ENCODE data around the gene PLCL1.
"Not testable (repeated sequence)": the region's sequence is repeated elsewhere in the genome, so short reads cannot be mapped to it uniquely, and the experiment has no call there.

The PLCL1 gene

DNA sequence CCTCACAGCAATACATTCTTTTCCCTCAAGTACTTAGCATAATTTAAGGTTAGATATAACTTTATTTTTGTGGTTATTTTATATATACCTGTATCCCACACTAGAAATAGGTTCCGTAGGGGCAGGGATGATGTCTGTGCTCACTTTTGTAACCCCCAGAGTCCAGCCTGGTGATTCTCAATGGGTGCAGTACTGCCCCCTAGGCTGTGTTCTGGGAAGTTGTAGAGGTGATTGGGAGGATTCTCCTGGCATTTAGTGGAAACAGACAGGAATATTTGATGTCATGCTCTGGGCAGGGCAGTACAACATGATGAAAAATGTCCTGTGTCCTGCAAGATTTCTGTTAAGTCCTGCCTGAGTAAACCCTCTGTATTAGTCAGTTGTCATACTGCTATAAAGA is 333.3 kb downstream of the PLCL1 start:
- no peak for DNase-seq

DNA sequence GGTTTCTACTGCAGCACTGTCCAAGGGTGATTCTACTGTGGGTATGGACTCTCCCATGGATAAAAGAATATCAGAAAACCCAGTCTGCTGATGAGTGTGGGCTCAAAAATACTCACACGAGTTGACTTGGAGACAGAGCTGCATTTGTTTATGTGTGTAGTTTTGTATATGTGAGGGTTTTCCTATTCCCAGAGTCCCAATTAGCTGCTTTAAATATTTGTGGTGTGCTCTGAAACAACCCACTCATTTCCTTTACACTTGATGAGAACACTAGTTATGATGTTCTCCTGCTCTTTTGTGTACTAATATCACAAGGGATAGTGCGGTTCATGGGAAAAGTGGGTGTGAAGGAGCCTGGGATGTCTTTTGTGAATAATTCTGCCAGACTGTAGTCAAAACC is 337.3 kb downstream of the PLCL1 start:
- no peak for DNase-seq

DNA sequence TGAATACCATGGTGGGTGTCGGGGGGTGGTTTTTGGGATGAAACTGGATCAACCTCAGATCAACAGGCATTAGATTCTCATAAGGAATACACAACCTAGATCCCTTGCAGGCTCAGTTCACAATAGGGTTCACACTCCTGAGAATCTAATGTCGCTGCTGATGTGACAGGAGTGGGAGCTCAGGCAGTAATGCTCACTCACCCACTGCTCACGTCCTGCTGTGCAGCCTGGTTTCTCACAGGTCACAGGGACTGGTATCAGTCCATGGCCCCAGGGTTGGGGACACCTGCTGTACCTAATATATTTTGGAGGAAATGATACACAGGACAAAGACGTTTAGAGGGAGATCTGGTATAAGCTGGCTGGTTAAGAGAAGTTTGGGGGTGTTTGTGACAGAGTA is 338.8 kb downstream of the PLCL1 start:
- no peak for DNase-seq

DNA sequence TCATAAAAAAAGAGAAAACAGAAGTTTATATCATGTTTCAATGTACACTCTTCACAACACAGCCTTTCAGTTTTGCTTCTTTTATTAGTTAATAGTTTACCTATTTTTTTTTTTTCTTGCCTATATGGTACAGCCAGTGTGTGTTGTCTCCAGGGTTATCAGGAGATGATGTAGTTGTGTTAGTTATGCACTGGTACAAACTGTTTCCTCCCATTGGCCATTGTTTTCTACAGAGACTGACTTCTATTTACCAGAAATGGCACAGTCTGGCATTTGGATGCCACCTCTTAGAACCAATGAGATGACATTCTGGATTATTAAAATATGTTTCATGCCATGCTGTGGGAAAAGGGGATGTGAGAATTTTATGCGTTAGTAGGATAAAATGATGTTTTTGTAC is 339.4 kb downstream of the PLCL1 start:
- DNase-seq = no peak

DNA sequence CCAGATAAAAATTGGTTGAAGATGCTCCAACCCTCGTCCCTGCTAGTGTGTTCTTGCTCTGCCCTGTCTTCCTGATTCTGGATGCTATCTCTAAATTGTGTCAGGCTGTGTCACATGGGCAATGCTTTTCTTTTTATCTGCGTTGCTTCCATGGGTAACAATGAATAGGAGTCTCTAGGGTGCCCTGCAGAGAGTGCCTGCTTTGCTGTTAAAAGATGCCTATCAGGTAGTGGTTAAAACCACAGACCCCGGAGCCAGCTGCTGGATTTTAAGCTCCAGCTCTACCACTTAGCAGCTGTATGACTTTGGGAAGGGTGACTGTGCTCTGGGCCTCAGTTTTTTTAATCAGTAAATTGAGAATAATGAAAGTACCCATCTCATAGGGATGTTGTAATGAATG is 340.3 kb downstream of the PLCL1 start:
- DNase-seq = no peak

DNA sequence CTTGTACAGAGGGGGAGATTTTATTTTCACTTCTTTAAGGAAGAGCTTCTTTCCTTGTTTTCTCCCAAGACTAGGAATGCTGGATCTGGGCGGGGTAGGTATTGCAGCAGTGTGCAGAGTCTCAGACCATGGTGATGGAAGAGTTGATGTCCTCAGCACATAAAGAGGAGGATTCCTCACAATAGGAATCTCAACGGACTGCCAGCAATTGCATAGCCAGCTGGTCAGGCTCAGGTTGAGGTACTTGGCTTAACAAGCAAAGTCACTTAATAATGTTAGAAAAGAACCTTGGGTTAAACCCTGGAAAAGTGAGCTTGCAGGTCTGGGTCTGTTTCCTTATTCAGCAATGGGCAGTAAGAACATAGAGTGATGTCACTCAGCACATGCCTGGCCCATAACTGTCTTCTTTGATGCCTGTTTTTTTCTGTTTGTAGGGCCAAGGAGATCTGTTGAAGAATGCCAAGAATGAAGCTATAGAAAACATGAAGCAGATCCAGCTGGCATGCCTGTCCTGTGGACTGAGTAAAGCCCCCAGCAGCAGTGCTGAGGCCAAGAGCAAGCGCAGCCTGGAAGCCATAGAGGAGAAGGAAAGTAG is 342.1 kb downstream of the PLCL1 start:
- no peak for DNase-seq

DNA sequence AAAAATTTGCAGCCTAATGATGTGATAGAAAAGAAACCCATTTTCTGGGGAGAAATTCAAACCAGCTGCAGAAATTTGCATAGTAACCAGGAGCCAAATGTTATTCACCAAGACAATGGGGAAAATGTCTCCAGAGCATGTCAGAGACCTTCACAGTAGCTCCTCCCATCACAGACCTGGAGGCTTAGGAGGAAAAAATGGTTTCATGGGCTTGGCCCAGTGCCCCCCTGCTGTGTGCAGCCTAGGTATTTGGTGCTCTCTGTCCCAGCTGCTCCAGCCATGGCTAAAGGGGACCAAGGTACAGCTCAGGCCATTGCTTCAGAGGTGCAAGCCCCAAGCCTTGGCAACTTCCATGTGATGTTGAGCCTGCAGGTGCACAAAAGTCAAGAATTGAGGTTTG is 352.9 kb downstream of the PLCL1 start:
- no peak for DNase-seq

DNA sequence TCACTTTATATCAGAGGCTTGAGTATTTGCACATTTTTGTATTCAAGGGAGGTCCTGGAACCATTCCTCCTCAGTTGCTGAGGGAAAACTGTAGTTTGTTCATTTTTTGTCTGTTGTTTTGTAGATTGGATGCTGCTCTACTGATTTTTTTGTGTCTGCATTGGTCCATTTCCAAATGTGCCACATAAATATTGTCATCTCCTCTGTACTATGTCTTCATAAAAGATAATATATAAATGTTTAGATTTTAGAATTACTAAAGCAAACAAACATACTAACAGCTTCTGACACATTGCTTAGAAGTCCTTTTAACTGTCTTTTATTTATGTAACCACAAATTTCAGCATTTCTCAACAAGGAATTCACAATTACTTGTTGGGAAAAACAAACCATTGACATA is 356.8 kb downstream of the PLCL1 start:
- DNase-seq = no peak

DNA sequence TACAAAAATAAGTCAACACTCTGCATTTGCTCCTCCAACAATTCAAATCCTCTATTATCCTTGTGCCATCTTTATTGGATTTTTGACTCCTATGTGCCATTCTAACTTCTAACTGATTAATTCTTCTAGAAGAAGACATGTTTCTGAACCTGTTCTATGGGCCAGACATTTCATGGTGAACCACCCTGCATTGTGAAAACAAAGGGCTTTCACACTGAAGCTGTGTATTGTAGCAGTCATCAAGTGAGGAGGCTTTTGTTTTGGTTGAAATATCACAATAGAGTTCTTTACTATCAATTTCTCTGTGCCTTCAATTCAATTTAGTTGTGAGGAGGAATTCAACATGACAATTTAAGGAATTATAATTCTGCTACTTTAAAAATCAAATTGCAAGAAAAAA is 357.9 kb downstream of the PLCL1 start:
- no peak for DNase-seq

DNA sequence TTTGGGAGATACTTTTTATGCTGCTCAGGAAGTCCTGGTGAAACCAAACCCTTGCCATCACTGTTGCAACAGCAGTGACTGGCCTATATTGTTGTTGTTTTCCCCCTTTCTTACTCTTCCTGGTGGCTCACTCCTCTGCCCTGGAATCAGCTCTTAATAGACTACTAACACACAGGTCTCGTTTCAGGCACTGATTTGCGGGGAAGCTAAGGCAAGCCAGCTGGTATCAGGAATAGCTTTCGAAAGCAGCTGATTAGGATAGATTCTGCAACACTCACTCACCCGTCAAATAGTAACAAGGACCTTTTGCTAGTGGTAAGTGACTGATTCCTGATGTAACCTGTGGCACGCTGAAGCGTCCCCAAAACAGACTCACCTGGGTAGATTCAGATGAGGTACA is 360.4 kb downstream of the PLCL1 start:
- DNase-seq = no peak

DNA sequence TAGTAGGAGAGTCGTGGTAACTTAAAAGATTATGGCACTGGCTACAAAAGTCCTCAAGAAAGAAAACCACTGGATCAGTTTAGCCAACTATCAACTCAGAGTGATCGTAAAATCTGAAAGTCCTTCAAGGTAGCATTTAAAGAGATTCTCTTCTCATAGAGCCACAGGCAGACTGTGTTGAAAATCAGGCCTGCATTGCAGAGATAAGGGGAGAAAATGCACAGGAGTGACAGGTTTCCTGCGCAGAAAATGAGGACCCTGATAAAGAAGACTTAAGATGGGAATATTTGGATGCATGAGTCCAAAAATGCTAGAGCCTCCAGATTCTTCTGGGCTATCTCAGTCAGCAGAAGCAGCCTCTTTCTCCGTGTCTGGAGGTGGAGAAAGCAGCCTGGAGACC is 360.9 kb downstream of the PLCL1 start:
- no peak for DNase-seq

DNA sequence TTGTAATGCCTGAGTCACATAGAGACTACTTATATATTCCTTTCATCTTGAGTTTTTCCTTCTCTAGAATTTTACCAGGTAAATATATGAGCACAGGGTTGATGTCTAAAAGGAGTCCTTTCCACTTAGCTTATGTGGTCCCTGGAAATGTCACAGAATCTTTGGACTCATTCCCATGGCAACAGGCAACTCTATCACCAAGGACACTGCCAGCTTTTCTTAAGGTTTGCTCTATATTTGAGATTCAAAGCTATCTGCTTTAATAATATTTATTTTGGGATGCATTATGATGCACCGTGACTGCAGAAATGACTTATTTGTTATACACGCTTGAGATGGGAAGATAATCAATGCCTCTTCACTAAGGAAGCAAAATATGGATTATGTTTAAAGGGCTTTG is 363.0 kb downstream of the PLCL1 start:
- no peak for DNase-seq

DNA sequence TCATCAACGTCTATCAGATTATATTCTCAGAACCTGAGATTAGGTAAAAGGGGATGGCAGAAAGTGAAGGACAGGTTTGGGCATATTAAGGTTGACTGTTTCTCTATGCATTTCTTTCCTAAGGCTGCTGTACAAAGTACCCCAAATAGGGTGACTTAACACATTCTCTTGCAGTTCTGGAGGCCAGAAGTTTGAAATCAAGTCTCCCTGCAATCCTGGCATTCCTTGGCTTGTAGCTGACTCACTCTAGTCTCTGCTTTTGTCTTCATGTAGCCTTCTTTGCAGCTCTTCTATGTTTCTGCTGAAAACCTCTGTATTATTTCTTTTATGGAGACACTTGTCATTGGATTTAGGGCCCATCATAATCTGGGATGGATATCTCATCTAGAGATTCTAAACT is 364.3 kb downstream of the PLCL1 start:
- no peak for DNase-seq

DNA sequence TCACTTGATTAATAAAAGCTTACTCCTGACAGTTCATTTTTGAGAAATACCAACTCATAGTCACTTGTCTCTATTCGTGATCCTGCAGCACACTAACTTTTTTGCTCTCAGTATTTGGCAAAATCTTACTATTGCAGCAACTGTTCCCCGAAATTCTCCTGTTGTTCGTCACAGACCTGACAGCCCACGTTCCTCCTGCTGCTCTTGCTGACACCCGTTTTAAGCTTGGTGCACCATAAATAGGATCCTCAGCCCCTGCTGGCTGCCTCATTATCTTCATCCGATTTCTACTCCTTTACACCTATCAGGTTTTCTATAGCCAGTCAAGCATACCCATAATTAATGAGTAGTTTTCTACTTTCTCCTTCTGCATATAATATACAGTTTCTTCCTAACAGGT is 368.8 kb downstream of the PLCL1 start:
- no peak for DNase-seq

DNA sequence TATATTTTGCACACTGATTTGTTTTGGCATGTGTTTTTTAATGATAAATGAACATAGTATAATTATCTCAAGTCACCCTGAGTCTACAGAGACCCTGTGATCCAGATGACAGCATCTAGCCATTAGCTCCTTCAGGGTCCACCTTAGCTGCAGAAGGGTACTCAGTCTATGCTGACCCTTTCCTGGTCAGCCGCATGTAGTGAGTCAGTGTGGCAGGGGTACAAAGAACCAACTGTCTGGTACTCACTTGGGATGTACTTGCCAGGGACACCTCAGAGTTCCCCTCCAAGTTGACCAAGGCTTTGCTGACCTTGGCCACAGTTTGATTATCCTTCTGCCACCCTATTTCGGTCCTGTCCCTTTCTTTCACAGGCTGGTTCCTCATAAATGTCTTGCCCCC is 369.5 kb downstream of the PLCL1 start:
- DNase-seq = no peak

DNA sequence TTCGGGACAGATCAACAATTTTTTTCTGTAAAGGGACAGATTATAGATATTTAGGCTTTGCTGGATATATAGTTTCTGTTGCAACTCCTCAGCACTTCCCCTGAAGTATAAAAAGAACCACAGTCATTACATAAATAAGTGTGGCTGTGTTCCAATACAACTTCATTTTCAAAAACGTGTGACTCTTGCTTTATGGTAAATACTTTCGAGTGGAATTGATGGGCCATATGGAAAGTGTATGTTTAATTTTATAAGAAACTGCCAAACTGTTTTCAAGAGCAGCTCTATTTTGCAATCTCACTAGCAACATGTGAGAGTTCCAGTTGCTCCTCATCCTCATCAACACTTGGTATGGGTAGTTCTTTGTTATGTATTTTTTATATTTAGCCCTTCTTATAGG is 370.9 kb downstream of the PLCL1 start:
- DNase-seq = no peak

DNA sequence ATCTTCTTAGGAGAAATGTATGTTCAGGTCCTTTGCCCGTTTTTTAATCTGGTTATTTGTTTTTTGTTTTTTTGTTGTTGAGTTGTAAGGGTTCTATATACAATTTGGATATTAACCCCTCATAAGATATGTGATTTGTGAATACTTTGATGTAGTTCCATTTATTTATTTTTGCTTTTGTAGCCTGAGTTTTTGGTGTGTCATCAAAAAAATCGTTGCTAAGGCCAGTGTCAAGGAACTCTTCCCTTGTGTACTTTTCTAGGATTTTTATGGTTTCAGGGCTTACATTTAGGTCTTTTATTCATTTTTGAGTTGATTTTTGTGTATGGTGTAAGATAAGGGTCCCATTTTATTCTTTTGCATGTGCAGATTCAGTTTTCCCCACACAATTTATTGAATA is 372.6 kb downstream of the PLCL1 start:
- no peak for DNase-seq

DNA sequence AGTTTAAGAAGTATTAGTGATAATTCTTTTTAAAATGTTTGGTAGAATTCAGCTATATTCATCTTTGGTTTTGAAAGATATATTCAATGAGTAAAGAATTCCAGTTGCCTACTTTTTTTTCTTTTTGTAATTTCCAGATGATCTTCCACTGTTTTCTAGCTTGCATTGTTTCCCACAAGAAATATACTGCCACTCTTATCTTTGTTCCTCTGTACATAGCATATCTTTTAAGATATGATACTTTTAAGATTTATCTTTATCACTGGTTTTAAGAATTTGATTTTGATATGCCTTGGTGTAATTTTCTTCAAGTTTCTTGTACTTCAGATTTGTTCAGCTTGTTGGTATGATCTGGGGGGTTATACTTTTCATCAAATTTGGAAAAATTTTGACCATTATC is 374.4 kb downstream of the PLCL1 start:
- DNase-seq = no peak

DNA sequence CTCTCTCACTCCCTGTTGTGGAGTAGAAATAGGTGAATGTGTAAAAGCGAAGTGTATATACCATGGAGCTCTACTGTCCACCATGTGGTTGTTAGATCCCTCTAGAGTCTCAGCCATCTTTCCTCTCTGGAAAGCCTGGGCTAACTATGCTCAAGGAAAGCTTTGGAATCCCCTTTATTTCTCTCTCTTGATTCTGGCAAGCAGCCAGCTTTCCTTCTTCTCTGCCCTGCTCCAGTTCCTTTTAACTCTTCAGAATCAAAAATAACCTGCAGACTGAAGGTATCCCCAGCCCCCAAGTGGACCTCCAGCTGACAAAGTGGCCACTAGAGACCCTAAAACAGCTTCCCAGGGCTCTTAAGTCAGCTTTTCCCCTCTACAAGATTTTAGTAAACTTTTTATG is 381.9 kb downstream of the PLCL1 start:
- DNase-seq = no peak

DNA sequence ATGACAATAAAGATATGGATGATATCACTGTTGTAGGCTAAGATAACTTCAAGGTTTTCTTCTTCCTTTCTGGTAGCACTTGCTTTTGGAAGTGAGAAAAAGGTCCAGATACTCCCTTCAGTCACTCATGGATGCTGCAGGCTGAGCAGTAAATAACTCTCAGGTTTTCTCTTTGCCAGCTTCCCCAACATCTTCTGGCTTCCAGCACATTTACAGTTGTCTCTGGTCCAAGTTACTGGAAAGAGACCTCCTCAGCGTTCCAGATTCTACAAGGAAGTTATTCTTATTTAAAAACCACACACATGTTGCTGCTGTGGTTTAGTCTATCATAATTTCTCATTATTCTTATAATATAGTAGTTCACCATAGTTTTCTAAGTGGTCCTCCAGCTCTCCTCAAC is 383.4 kb downstream of the PLCL1 start:
- DNase-seq = no peak

DNA sequence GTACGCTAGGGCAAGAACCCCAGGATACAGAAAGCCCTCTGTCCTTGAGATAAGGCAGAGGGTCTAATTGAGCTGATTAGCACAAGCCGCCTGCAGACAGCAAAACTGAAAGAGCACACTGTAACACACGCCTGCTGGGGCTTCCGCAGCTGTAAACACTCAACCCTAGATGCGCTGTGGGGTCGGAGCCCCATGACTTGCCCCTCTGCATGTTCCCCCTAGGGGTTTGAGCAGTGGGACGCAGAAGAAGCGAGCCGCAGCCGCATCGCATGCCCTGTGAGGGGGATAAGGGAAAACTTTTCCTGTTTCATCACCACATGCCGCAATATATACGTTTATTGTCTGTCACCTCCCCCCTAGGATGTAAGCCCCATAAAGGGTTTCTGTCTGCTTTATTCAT is 384.6 kb downstream of the PLCL1 start:
- DNase-seq = no peak

DNA sequence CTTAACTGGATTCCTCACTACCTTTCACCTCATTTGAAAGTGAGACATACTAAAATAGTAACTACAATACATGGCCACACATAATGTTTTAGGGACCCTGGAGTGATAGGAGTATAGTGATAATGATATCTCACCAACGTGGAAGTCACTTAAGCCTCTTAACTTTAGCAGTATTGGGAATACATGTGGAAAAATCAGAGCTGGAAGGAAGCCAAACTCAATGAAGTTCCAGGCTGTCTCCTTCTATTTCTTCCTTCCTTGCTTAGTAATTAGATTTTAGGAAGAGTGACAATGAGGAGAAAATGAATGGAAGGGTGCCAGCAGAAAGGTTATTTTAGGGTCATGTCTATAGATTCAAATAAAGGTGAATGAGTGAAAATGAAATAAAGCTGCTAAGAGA is 387.3 kb downstream of the PLCL1 start:
- no peak for DNase-seq

DNA sequence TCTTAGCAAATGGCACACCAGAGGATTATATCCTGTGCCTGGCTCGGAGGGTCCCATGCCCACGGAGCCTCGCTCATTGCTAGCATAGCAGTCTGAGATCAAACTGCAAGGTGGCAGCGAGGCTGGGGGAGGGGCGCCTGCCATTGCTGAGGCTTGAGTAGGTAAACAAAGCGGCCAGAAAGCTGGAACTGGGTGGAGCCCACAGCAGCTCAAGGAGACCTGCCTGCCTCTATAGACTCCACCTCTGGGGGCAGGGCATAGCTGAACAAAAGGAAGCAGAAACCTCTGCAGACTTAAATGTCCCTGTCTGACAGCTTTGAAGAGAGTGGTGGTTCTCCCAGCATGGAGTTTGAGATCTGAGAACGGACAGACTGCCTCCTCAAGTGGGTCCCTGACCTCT is 392.2 kb downstream of the PLCL1 start:
- DNase-seq = not testable (repeated sequence)

Measured in DMS 273 treated with DMSO at 0.1 percent for 48 hours (cell line).